ENCODE results near the gene CMSS1.

DNA sequence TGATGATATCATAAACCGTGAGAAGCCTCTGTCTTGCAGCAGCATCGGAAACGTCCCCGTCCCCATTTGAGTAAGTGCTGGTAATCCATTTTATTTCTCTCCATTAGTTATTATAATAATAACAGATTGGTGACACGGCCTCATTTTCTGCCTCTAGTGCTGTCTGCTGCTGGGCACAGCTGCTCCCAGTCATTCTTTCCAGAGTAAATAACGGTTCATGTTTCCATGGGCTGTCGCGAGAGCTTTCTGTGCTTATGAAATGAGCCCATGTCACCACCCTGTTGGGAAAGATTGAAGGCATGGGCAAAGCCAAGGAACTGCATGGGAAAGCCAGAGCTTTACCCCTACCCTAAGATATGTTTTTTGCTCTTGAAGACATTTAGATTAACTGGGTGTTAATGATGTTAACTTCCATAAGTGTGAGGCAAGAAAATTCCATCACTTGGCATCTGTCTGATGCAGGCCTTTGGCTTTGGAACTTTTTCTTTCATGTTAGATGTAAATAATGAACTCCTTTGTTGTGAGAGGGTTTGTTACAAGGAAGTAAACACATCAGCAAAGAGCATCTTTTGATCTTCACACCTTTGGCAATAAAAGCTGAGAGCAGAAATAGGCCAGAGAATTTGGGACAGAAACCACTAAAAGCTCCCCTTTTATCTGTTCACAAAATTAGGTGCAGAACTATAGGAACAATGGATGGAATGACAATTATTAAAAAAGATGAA, 154.9 kb downstream of the CMSS1 start:
- TF ChIP-seq CTCF (IDR thresholded peaks at IDR 0.05) (no peak), POLR2A (IDR thresholded peaks at IDR 0.05) (no peak)

Data from right lobe of liver (tissue), 4 donors.